ENCODE data around the gene CACNG5. TPM values are rescaled to one million over a fixed set of nuclear protein-coding genes. Genes with fewer than 3 reads are reported as not detected.

The CACNG5 gene
- total and polyA plus RNA-seq, 4 donors = not detected

DNA sequence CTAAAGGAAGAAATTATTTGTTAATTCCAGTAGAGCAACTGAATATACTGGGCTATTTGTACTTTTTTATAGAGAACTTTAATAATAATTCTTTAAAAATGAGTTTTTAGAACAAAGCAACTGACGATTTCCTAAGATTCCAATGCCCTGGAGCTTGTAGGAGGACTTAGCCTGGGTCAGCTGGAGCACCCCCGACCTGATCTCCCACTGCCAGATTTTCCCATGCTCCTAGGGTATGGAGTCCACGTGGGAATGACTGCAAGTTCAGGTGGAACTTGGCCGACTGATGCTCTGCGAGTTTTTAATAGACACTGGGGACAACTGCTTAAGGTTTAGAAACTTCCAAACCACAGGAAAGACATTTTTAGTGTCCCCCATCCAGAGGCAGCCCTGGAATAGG lies 25.5 kb upstream of the CACNG5 start:
- H3K4me1 ChIP-seq (ENCODE audit: control insufficient read depth in 4 of 4, insufficient read depth in 4 of 4, low read length in 3 of 4) = no peaks in the 10 kb centered on the region
- H3K27ac ChIP-seq (ENCODE audit: low read depth in 1 of 2, low read length in 2 of 2) = no peak overlapping the region
- no peak for TF ChIP-seq REST (IDR thresholded peaks at IDR 0.05)
- TF ChIP-seq, protein P1, sequence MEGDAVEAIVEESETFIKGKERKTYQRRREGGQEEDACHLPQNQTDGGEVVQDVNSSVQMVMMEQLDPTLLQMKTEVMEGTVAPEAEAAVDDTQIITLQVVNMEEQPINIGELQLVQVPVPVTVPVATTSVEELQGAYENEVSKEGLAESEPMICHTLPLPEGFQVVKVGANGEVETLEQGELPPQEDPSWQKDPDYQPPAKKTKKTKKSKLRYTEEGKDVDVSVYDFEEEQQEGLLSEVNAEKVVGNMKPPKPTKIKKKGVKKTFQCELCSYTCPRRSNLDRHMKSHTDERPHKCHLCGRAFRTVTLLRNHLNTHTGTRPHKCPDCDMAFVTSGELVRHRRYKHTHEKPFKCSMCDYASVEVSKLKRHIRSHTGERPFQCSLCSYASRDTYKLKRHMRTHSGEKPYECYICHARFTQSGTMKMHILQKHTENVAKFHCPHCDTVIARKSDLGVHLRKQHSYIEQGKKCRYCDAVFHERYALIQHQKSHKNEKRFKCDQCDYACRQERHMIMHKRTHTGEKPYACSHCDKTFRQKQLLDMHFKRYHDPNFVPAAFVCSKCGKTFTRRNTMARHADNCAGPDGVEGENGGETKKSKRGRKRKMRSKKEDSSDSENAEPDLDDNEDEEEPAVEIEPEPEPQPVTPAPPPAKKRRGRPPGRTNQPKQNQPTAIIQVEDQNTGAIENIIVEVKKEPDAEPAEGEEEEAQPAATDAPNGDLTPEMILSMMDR (IDR thresholded peaks at IDR 0.05; ENCODE audit: low read depth, low read length, missing input control) = no peak
- TF ChIP-seq SP1 (IDR thresholded peaks at IDR 0.05) = no peak
- DNase-seq (ENCODE audit: low spot score) = no peak
- no peaks in the 10 kb centered on the region for H3K27me3 ChIP-seq (ENCODE audit: control insufficient read depth in 4 of 4, insufficient read depth in 4 of 4, low read length in 3 of 4)
- WGBS = 89% methylated on average over 5 of the region's 5 CpGs
- H3K4me3 ChIP-seq (ENCODE audit: low read depth in 1 of 3, low read length in 3 of 3) = no peak overlapping the region
- H3K36me3 ChIP-seq (ENCODE audit: control insufficient read depth in 4 of 4, insufficient read depth in 3 of 4, low read depth in 1 of 4, low read length in 3 of 4) = peaks cover 0 to 3% (median under 1%) of the 10 kb centered on the region in 4 donors
- H3K9ac ChIP-seq (ENCODE audit: low read depth in 1 of 2, low read length in 2 of 2) = no peak overlapping the region
- no peaks in the 10 kb centered on the region for H3K9me3 ChIP-seq (ENCODE audit: control insufficient read depth in 4 of 4, low read length in 3 of 4)

DNA sequence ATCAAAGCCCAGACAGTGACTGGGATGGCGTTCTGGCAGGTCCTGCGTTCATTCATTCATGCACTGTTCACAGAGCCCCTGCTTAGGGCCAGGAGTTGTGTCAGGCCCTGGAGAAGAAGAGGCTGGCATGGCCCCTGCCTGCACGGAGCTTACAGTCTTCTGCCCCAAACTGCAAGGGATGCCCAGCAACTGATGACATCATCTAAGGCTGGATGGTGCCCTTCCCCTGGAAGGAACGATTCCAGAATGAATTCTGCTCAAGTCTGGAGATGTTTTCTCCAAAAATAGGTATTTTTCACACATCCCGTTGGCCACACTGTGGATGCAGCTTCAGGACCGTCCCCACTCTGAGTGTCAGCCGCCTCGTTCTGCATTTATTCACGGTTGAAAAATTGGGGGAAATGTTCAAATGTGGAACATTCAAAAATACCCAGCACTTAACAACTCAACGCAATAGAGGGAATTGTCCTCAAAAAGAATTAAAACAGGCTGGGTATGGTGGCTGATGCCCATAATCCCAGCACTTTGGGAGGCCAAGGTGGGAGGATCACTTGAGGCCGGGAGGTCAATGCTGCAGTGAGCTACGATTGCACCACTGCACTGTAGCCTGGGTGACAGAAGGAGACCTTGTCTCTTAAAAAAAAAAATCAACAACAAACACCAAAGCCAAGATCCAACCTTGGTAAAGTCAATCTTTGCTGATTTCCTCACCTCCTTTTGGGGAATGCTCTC lies 23.8 kb upstream of the CACNG5 start:
- H3K9ac ChIP-seq (ENCODE audit: low read depth in 1 of 2, low read length in 2 of 2) = no peak overlapping the region
- H3K27me3 ChIP-seq (ENCODE audit: control insufficient read depth in 4 of 4, insufficient read depth in 4 of 4, low read length in 3 of 4) = no peaks in the 10 kb centered on the region
- no peak for DNase-seq (ENCODE audit: low spot score)
- WGBS = 94% methylated on average over 12 of the region's 12 CpGs
- no peaks in the 10 kb centered on the region for H3K9me3 ChIP-seq (ENCODE audit: control insufficient read depth in 4 of 4, low read length in 3 of 4)
- H3K36me3 ChIP-seq (ENCODE audit: control insufficient read depth in 4 of 4, insufficient read depth in 3 of 4, low read depth in 1 of 4, low read length in 3 of 4) = peaks cover 0 to 2% (median 0%) of the 10 kb centered on the region in 4 donors
- H3K4me3 ChIP-seq (ENCODE audit: low read depth in 1 of 3, low read length in 3 of 3) = no peak overlapping the region
- no peaks in the 10 kb centered on the region for H3K4me1 ChIP-seq (ENCODE audit: control insufficient read depth in 4 of 4, insufficient read depth in 4 of 4, low read length in 3 of 4)
- H3K27ac ChIP-seq (ENCODE audit: low read depth in 1 of 2, low read length in 2 of 2) = no peak overlapping the region
- TF ChIP-seq YY1 (IDR thresholded peaks at IDR 0.05) (no peak), JUND (IDR thresholded peaks at IDR 0.05) (no peak), HNF4A (conservative IDR thresholded peaks at IDR 0.05) (no peak), HNF4G (IDR thresholded peaks at IDR 0.05) (no peak), SP1 (IDR thresholded peaks at IDR 0.05) (no peak), TAF1 (conservative IDR thresholded peaks at IDR 0.05) (no peak), NR2F2 (IDR thresholded peaks at IDR 0.05) (no peak), REST (IDR thresholded peaks at IDR 0.05) (no peak), RAD21 (IDR thresholded peaks at IDR 0.05) (no peak), FOXA2 (IDR thresholded peaks at IDR 0.05) (no peak), FOXA1 (IDR thresholded peaks at IDR 0.05) (no peak), RXRA (IDR thresholded peaks at IDR 0.05) (no peak), GABPA (IDR thresholded peaks at IDR 0.05 in 1 of 2, conservative IDR thresholded peaks at IDR 0.05 in 1 of 2) (no peak), EGR1 (IDR thresholded peaks at IDR 0.05; ENCODE audit: low read depth in 2 of 2) (no peak)
- TF ChIP-seq, protein P1 (IDR thresholded peaks at IDR 0.05; ENCODE audit: low read depth, low read length, missing input control) = no peak
- TF ChIP-seq, protein P2, sequence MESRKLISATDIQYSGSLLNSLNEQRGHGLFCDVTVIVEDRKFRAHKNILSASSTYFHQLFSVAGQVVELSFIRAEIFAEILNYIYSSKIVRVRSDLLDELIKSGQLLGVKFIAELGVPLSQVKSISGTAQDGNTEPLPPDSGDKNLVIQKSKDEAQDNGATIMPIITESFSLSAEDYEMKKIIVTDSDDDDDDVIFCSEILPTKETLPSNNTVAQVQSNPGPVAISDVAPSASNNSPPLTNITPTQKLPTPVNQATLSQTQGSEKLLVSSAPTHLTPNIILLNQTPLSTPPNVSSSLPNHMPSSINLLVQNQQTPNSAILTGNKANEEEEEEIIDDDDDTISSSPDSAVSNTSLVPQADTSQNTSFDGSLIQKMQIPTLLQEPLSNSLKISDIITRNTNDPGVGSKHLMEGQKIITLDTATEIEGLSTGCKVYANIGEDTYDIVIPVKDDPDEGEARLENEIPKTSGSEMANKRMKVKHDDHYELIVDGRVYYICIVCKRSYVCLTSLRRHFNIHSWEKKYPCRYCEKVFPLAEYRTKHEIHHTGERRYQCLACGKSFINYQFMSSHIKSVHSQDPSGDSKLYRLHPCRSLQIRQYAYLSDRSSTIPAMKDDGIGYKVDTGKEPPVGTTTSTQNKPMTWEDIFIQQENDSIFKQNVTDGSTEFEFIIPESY (IDR thresholded peaks at IDR 0.05) = no peak
- TF ChIP-seq, protein P3, sequence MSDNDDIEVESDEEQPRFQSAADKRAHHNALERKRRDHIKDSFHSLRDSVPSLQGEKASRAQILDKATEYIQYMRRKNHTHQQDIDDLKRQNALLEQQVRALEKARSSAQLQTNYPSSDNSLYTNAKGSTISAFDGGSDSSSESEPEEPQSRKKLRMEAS (IDR thresholded peaks at IDR 0.05) = no peak
- TF ChIP-seq, protein P4, sequence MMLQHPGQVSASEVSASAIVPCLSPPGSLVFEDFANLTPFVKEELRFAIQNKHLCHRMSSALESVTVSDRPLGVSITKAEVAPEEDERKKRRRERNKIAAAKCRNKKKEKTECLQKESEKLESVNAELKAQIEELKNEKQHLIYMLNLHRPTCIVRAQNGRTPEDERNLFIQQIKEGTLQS (IDR thresholded peaks at IDR 0.05) = no peak
